GM19438 (cell line): ENCODE results near the gene KHDC3L.
"Not testable (repeated sequence)": the region's sequence is repeated elsewhere in the genome, so short reads cannot be mapped to it uniquely, and the experiment has no call there.

ENCODE experiments used
- ATAC-seq: cut with Tn5 transposase; IDR thresholded peaks from one replicate; pipeline ENCODE4 v1.9.1; 2021; ENCODE audit warnings: low read depth; ENCODE audit not compliant: unreplicated experiment

KHDC3L gene

GRCh38 chr6:73369157-73369556, 6.7 kb downstream of the KHDC3L start:
- no peak for ATAC-seq

- no peak for ATAC-seq
Measured at GRCh38 chr6:73369563-73369962, 7.1 kb downstream of the KHDC3L start, which contains the start of gene OOEP. Gene OOEP (minus strand): TSS chr6:73369897. CDS start chr6:73369792, 105 bp downstream.

- no peak for ATAC-seq
Measured at GRCh38 chr6:73371984-73372383, 9.5 kb downstream of the KHDC3L start.

GRCh38 chr6:73372516-73372915, 10.1 kb downstream of the KHDC3L start:
- no peak for ATAC-seq

GRCh38 chr6:73375216-73375615, 12.8 kb downstream of the KHDC3L start:
- no peak for ATAC-seq

GRCh38 chr6:73377225-73377624, 14.8 kb downstream of the KHDC3L start:
- no peak for ATAC-seq

GRCh38 chr6:73381531-73381930, 19.1 kb downstream of the KHDC3L start:
- not testable (repeated sequence) for ATAC-seq

- no peak for ATAC-seq
Measured at GRCh38 chr6:73382462-73383113, 20.1 kb downstream of the KHDC3L start.

- ATAC-seq: peak; percentile 24
Measured at GRCh38 chr6:73388433-73388799, 26.0 kb downstream of the KHDC3L start.

GRCh38 chr6:73388800-73389512, 26.5 kb downstream of the KHDC3L start:
- ATAC-seq: peak; percentile 67

- no peak for ATAC-seq
Measured at GRCh38 chr6:73389854-73390253, 27.4 kb downstream of the KHDC3L start.

GRCh38 chr6:73391675-73392074, 29.2 kb downstream of the KHDC3L start:
- ATAC-seq: no peak

- ATAC-seq: not testable (repeated sequence)
Measured at GRCh38 chr6:73392188-73392587, 29.7 kb downstream of the KHDC3L start.

GRCh38 chr6:73393278-73393677, 30.8 kb downstream of the KHDC3L start:
- no peak for ATAC-seq

- no peak for ATAC-seq
Measured at GRCh38 chr6:73394577-73395354, 32.3 kb downstream of the KHDC3L start, which contains the start of gene DDX43. Gene DDX43 (plus strand): TSS chr6:73394828. CDS start chr6:73394906, 78 bp downstream.

- no peak for ATAC-seq
Measured at GRCh38 chr6:73395875-73396274, 33.4 kb downstream of the KHDC3L start.

- ATAC-seq: no peak
Measured at GRCh38 chr6:73400656-73401055, 38.2 kb downstream of the KHDC3L start.

GRCh38 chr6:73409395-73409794, 46.9 kb downstream of the KHDC3L start:
- ATAC-seq: no peak

GRCh38 chr6:73413102-73413501, 50.6 kb downstream of the KHDC3L start:
- no peak for ATAC-seq
